NT2/D1 (cell line): ENCODE results near the gene SLC2A2.
"Not testable (repeated sequence)": the region's sequence is repeated elsewhere in the genome, so short reads cannot be mapped to it uniquely, and the experiment has no call there.

Experiments used
- DNase-seq: peaks from one replicate; pipeline ENCODE4 v3.0.0-alpha.2; 2011; ENCODE audit warnings: low read depth, low spot score
- H3K27me3 ChIP-seq: 2 replicates; pipeline ENCODE4 v1.6.0; 2011; ENCODE audit warnings: mild to moderate bottlenecking; ENCODE audit not compliant: insufficient read length, insufficient read depth
- H3K36me3 ChIP-seq: 2 replicates; pipeline ENCODE4 v1.6.1; 2011; ENCODE audit warnings: mild to moderate bottlenecking, low read length, mixed read lengths; ENCODE audit not compliant: insufficient read depth, insufficient read length
- H3K4me1 ChIP-seq: 2 replicates; pipeline ENCODE4 v1.5.1; 2011; ENCODE audit not compliant: insufficient read depth, insufficient read length
- H3K4me3 ChIP-seq: 2 replicates; pipeline ENCODE4 v1.5.1; 2011; ENCODE audit warnings: low read depth; ENCODE audit not compliant: insufficient read length
- H3K9ac ChIP-seq: 2 replicates; pipeline ENCODE4 v1.6.0; 2011; ENCODE audit warnings: low read depth; ENCODE audit not compliant: insufficient read length
- H3K9me3 ChIP-seq: 2 replicates; pipeline ENCODE4 v1.5.1; 2011; ENCODE audit warnings: mild to moderate bottlenecking, low read length; ENCODE audit not compliant: insufficient read depth
- SUZ12 ChIP-seq: IDR thresholded peaks from 2 replicates; pipeline ENCODE4 v1.6.1; 2011; ENCODE audit not compliant: insufficient read length, insufficient read depth; ENCODE audit errors: extremely low read depth
- YY1 ChIP-seq: IDR thresholded peaks from 2 replicates; pipeline ENCODE4 v1.6.1; 2011; ENCODE audit not compliant: insufficient read length, insufficient read depth
- ZNF274 ChIP-seq: IDR thresholded peaks from 2 replicates; pipeline ENCODE4 v1.6.1; 2011; ENCODE audit warnings: mild to moderate bottlenecking, low read depth, low read length

The SLC2A2 gene

DNA sequence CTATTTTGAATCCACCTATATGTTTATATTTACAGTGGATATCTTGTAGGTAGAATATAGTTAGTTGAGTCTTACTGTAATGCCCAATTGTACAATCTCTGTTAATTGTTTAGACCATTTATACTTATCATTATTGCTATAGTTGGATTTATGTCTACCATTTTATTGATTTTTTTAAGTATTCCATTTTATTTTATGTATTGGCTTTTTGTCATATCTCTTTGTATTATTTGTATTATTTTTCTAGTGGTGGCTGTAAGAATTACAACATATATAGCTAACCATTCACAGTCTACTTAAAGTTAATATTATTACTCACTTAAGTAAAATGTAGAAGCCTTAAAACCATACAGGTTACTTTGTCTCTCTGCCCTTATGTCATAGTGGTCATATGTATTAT, 46.1 kb downstream of the SLC2A2 start:
- no peak overlapping the region for H3K4me3 ChIP-seq
- no peaks in the 10 kb centered on the region for H3K4me1 ChIP-seq
- H3K27me3 ChIP-seq, result no peaks in the 10 kb centered on the region
- TF ChIP-seq SUZ12 (no peak), ZNF274 (no peak), YY1 (no peak)
- H3K9me3 ChIP-seq, result no peaks in the 10 kb centered on the region
- no peaks in the 10 kb centered on the region for H3K36me3 ChIP-seq
- no peak for DNase-seq
- H3K9ac ChIP-seq, result no peak overlapping the region

DNA sequence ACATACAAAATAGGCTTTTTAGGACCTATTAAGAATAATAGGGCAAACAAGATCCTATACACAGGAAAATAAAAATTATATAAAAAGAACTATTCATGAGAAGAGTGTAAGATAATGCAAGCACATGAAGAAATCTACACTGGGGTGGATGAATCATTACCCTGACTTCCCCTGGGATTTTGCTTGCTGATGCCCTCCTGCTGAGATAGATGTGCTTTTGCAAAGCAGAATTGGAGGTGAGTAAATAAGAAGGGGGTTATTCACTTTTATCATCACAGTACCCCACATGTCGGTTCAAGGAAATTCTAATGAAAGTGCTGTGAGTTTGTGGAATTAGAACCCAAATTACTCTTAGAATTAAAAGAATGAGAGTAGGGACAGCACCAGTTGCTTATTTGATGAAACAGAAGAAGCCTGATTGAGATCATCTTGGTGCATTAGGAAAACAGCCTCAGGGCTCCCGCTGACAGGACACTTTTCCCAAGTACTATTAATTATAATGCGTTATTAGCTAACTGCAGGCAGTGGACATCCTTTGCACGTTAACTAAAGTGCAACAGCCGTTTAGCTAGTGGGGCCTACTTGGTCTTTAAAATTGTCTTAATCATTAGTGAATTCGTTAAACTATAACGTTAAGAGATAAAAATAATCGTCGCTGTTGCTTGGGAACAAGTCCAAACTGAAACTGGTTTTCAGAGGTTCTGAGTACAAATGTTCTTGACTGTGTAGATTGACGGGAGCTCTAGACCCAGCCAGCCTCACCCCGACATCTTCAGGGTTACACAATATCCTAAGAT, 48.4 kb downstream of the SLC2A2 start:
- no peak for DNase-seq
- Histone ChIP-seq H3K27me3 (no peaks in the 10 kb centered on the region), H3K4me1 (no peaks in the 10 kb centered on the region), H3K4me3 (no peak overlapping the region), H3K36me3 (no peaks in the 10 kb centered on the region), H3K9me3 (no peaks in the 10 kb centered on the region), H3K9ac (no peak overlapping the region)
- TF ChIP-seq ZNF274 (no peak), SUZ12 (no peak), YY1 (no peak)

DNA sequence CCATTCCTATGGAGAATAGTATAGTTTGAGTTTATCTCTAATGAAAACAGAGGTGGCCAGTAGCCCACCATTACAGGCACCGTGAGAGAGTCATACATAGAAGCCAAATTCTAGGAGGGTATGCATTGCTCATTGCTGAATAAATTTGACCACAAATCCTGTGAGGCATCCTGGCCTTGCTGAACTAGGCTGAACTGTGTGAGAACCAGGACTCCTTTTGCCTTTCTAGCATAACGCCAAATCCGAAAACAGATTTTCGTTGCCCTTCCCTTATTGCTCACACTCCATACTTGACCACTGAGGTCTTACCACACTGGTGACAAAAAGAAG, 50.4 kb downstream of the SLC2A2 start:
- Histone ChIP-seq H3K9me3 (no peaks in the 10 kb centered on the region), H3K9ac (no peak overlapping the region), H3K36me3 (no peaks in the 10 kb centered on the region), H3K27me3 (no peaks in the 10 kb centered on the region), H3K4me1 (no peaks in the 10 kb centered on the region), H3K4me3 (no peak overlapping the region)
- TF ChIP-seq YY1 (no peak), SUZ12 (no peak), ZNF274 (no peak)
- no peak for DNase-seq

DNA sequence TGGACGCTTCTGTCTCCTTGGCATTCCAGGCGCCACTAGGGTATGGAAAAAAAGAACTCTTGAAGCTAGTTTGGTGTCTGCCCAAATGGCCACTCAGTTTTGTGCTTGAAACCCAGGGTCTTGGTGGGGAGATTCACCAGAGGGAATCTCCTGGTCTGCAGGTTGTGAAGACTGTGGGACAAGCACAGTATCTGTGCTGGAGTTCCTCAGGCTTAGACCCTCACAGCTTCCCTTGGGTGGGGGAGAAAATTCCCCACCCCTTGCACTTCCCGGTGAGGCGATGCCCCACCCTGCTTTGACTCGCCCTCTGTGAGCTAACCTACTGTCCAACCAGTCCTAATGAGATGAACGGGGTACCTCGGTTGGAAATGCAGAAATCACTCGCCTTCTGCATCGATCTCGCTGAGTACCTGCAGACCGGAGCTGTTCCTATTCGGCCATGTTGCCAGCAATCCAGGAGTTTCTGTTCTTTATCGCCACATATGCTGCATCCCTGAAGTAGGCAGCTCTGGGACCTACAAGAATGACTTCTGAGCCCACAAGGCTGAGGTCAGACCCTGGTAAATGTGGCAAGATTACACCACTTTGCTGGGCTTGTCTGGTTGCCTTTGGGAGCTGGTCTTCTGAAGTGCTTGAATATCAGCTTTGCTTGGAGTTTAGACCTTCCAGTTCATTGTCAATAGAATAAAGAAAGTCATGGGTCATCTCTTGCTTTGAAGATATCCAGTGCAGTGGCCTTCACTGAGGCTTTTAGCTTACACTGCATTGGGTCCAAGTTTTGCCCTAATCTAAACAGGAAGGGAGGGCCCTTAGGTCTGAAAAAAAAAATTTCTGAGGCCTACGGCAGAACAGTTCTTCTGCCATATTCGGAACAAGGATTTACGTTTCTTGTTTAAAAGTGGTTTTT, 51.0 kb downstream of the SLC2A2 start:
- no peak for TF ChIP-seq ZNF274
- TF ChIP-seq YY1, result no peak
- no peak for TF ChIP-seq SUZ12
- no peaks in the 10 kb centered on the region for H3K27me3 ChIP-seq
- no peak overlapping the region for H3K4me3 ChIP-seq
- no peak for DNase-seq
- H3K36me3 ChIP-seq, result no peaks in the 10 kb centered on the region
- H3K9ac ChIP-seq, result no peak overlapping the region
- H3K4me1 ChIP-seq, result no peaks in the 10 kb centered on the region
- no peaks in the 10 kb centered on the region for H3K9me3 ChIP-seq

- DNase-seq, result no peak
- no peak overlapping the region for H3K4me3 ChIP-seq
- H3K36me3 ChIP-seq, result no peaks in the 10 kb centered on the region
- no peaks in the 10 kb centered on the region for H3K27me3 ChIP-seq
- H3K4me1 ChIP-seq, result no peaks in the 10 kb centered on the region
- no peaks in the 10 kb centered on the region for H3K9me3 ChIP-seq
- TF ChIP-seq SUZ12 (no peak), ZNF274 (no peak), YY1 (no peak)
- no peak overlapping the region for H3K9ac ChIP-seq
These were observed 51.6 kb downstream of the SLC2A2 start for GRCh38 chr3:170974872-170975271.

DNA sequence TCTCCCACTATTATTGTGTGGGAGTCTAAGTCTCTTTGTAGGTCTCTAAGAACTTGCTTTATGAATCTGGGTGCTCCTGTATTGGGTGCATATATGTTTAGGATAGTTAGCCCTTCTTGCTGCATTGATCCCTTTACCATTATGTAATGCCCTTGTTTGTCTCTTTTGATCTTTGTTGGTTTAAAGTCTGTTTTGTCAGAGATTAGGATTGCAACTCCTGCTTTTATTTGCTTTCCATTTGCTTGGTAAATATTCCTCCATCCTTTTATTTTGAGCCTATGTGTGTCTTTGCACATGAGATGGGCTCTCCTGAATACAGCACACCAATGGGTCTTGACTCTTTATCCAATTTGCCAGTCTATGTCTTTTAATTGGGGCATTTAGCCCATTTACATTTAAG, 53.6 kb downstream of the SLC2A2 start:
- H3K36me3 ChIP-seq, H3K4me3 ChIP-seq, H3K27me3 ChIP-seq: not testable (repeated sequence)

DNA sequence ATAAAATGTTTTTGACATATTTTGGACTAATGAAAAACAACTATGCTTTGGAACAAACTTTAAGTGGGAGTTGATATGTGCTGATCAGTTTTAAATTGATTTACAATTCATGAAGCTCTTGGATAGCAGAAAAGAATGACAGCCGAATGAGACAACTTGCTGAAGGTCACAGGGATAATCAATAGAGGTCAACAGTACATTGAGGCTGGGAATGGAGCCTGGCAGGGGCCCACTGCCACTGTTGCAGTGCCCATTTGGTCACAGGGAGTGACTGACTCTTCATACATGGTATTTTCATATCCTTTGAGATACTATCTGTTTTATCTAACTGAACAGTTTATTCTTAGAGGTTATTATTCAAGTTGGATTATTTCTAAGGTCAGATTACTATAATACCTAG, 59.4 kb downstream of the SLC2A2 start:
- Histone ChIP-seq H3K27me3 (no peaks in the 10 kb centered on the region), H3K36me3 (no peaks in the 10 kb centered on the region), H3K4me3 (no peak overlapping the region), H3K4me1 (no peaks in the 10 kb centered on the region), H3K9me3 (no peaks in the 10 kb centered on the region), H3K9ac (no peak overlapping the region)
- no peak for DNase-seq
- TF ChIP-seq SUZ12 (no peak), ZNF274 (no peak), YY1 (no peak)

More for the DNA sequence above, 53.6 kb downstream of the SLC2A2 start:
- H3K4me1 ChIP-seq, H3K9me3 ChIP-seq, DNase-seq, H3K9ac ChIP-seq: not testable (repeated sequence)
